GM12891 (cell line): Measurements from ENCODE around the gene TRDN.

Experiments used
- DNase-seq: peaks from one replicate; pipeline ENCODE4 v3.0.0; 2011; ENCODE audit warnings: low spot score; ENCODE audit not compliant: insufficient read length
- FAIRE-seq: peaks from 2 replicates; lab custom pipeline; 2011; peaks lifted over from hg19 to GRCh38; lab: Jason Lieb, UNC
- PAX5 ChIP-seq: IDR thresholded peaks from 2 replicates; pipeline ENCODE4 v1.6.1; 2011; ENCODE audit warnings: low read length, moderate library complexity, mild to moderate bottlenecking; ENCODE audit not compliant: insufficient read depth, severe bottlenecking
- POLR2A ChIP-seq: IDR thresholded peaks from 2 replicates; pipeline ENCODE4 v1.6.1; 2011; ENCODE audit warnings: low read depth, low read length, control low read depth
- POLR2AphosphoS5 ChIP-seq: IDR thresholded peaks from 2 replicates; pipeline ENCODE4 v1.6.1; 2011; ENCODE audit warnings: low read depth, low read length, control low read depth
- POU2F2 ChIP-seq: IDR thresholded peaks from 2 replicates; pipeline ENCODE4 v1.6.1; 2011; ENCODE audit warnings: low read depth, mild to moderate bottlenecking, control low read depth, low read length, moderate library complexity
- SPI1 ChIP-seq: IDR thresholded peaks from 2 replicates; pipeline ENCODE4 v1.6.1; 2011; ENCODE audit warnings: low read depth, low read length, control low read depth
- TAF1 ChIP-seq: IDR thresholded peaks from 2 replicates; pipeline ENCODE4 v1.6.1; 2011; ENCODE audit warnings: low read depth, low read length, control low read depth

TRDN gene

GRCh38 chr6:123393331-123393730, 243.4 kb downstream of the TRDN start:
- DNase-seq (no peak), FAIRE-seq (no peak)
- TF ChIP-seq SPI1 (no peak), PAX5 (no peak), POU2F2 (no peak), POLR2AphosphoS5 (no peak), POLR2A (no peak), TAF1 (no peak)

GRCh38 chr6:123383718-123384117, 253.0 kb downstream of the TRDN start:
- TF ChIP-seq PAX5 = no peak
- no peak for TF ChIP-seq POLR2A
- no peak for TF ChIP-seq TAF1
- no peak for TF ChIP-seq SPI1
- TF ChIP-seq POLR2AphosphoS5 = no peak
- no peak for TF ChIP-seq POU2F2
- DNase-seq = no peak
- FAIRE-seq = no peak

- no peak for TF ChIP-seq POLR2A
- no peak for TF ChIP-seq SPI1
- TF ChIP-seq POLR2AphosphoS5 = no peak
- no peak for TF ChIP-seq POU2F2
- FAIRE-seq (no peak), DNase-seq (no peak)
Measured at GRCh38 chr6:123380257-123380656, 256.5 kb downstream of the TRDN start.

DNA sequence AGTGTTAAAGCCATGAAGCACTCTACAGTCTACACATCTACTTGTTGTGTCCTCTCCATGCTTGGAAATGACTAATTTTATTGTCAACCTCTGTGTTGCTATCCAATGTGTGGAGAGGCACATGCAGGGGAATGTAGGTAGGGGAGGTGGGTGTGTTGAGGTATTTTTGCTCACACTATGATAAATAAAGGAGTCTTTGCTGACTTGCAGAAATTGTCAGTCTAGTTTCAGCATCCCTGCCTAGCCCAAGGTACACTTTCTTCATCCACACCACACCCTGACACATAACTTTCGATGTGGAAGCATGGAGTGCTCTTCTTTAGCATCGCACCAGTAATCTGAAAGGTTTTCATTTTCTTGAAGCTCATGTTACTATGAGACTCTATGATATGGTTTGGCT, 264.0 kb downstream of the TRDN start:
- FAIRE-seq = no peak

DNA sequence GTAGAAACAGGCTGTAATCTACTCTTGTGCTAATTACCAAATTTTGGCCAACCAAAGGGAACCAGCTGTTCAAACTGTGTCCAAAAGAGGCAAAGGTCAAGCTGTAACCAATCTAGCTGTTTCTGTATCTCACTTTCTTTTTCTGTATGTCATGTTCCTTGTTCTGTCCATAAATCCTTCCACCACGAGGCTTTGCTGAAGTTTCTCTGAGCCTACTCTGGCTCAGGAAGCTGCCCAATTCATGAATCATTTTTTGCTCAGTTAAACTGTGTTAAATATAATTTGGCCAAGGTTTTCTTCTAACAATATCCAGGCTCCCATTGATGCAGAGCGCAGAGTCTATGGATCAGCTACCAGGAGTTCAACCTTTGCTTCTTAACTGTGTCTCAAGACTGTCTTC, 272.8 kb downstream of the TRDN start:
- DNase-seq (no peak), FAIRE-seq (no peak)
- TF ChIP-seq POU2F2 (no peak), POLR2AphosphoS5 (no peak), TAF1 (no peak), POLR2A (no peak), PAX5 (no peak), SPI1 (no peak)

More for the DNA sequence above, 264.0 kb downstream of the TRDN start:
- no peak for DNase-seq
- TF ChIP-seq POU2F2 = no peak
- no peak for TF ChIP-seq TAF1
- no peak for TF ChIP-seq SPI1
- TF ChIP-seq POLR2A = no peak
- TF ChIP-seq PAX5 = no peak
- no peak for TF ChIP-seq POLR2AphosphoS5

DNA sequence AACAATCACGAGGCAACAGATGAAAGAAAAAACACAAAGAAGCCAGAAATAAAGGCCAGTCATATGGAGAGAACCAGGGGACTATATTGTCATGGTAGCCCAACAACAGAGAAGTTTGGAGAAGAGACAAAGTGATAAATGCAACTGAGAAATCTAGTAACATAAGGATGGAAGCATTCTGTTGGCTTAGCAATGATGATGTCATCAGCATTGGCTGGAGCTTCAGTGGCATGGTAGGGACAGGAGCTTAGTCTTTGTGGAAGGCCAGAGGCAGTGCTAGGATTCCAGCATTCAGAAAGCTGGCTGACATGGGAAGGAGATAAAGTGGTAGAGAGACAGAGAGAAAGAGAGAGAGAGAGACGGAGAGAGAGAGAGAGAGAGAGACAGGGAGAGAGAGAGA, 276.4 kb downstream of the TRDN start:
- DNase-seq (no peak), FAIRE-seq (no peak)
- TF ChIP-seq PAX5 = no peak
- TF ChIP-seq POLR2A = no peak

- DNase-seq = no peak
- TF ChIP-seq SPI1 (no peak), TAF1 (no peak), POU2F2 (no peak), POLR2A (no peak), PAX5 (no peak), POLR2AphosphoS5 (no peak)
- FAIRE-seq = no peak
Measured at GRCh38 chr6:123352705-123353104, 284.0 kb downstream of the TRDN start.

GRCh38 chr6:123352279-123352678, 284.5 kb downstream of the TRDN start:
- FAIRE-seq (no peak), DNase-seq (no peak)
- no peak for TF ChIP-seq PAX5
- no peak for TF ChIP-seq POLR2A
- TF ChIP-seq POU2F2 = no peak
- no peak for TF ChIP-seq TAF1
- no peak for TF ChIP-seq POLR2AphosphoS5
- TF ChIP-seq SPI1 = no peak

- TF ChIP-seq POLR2A (no peak), POLR2AphosphoS5 (no peak), SPI1 (no peak), TAF1 (no peak), PAX5 (no peak), POU2F2 (no peak)
- DNase-seq = no peak
- no peak for FAIRE-seq
Measured at GRCh38 chr6:123343836-123344235, 292.9 kb downstream of the TRDN start.

DNA sequence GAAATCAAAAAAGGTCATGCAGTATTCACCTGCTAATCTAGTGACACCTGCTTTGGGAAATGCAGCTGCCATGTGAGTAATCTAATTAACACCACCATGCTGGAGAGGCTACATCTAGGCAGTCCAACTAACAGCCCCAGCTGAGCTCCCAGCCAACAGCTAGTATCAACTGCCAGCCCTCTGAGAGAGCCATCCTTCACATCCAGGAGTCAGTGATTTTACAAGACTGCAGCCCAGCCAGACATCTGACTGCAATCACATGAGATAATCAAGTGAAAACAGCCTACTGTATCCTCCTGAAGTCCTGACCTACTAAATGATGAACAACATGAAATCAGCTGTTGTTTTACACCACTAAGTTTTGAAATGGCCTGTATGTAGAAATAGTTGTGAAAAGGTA, 298.4 kb downstream of the TRDN start:
- TF ChIP-seq POLR2A (no peak), POLR2AphosphoS5 (no peak)
- DNase-seq = no peak
- no peak for FAIRE-seq

- DNase-seq (no peak), FAIRE-seq (no peak)
- TF ChIP-seq TAF1 (no peak), SPI1 (no peak), PAX5 (no peak), POLR2AphosphoS5 (no peak), POLR2A (no peak), POU2F2 (no peak)
Measured at GRCh38 chr6:123333000-123333756, 303.6 kb downstream of the TRDN start.
